PC-3 (cell line): Measurements from ENCODE around the gene CNTFR. TPM values are rescaled to one million over a fixed set of nuclear protein-coding genes. Genes with fewer than 3 reads are reported as not detected.

ENCODE experiments used
- ATAC-seq: fragments of 200-7000 bp; cut with Tn5 transposase; 2 replicates; pipeline ENCODE4 v1.9.1; 2020; ENCODE audit warnings: mild to moderate bottlenecking, moderate library complexity
- BruUV-seq: library from RNA; stranded (reverse); fragments of 400-500 nt; replicated peaks from 2 replicates; lab custom pipeline; 2021; lab: Mats Ljungman, UMichigan
- CTCF ChIA-PET: fragments of 300-600 bp; sonication (Branson Sonifier 250); formaldehyde crosslinking; loops from one replicate; lab custom pipeline; 2022; ENCODE audit warnings: antibody characterized with exemption; lab: Charles Lee
- POLR2A ChIA-PET: fragments of 300-600 bp; sonication (Branson Sonifier 250); formaldehyde crosslinking; loops from one replicate; lab custom pipeline; 2022; ENCODE audit warnings: antibody characterized with exemption; ENCODE audit not compliant: unreplicated experiment; lab: Charles Lee
- DNase-seq: peaks from one replicate; pipeline ENCODE4 v3.0.0-alpha.2; 2015
- H2AFZ ChIP-seq: fragments of 300-600 bp; sonication (generic); 2 replicates; pipeline ENCODE4 v1.6.0; 2016; ENCODE audit warnings: antibody characterized with exemption, low read length
- H3F3A ChIP-seq: fragments of 300-600 bp; sonication (generic); one replicate; pipeline ENCODE4 v1.6.0; 2017; ENCODE audit warnings: antibody characterized with exemption, low read length, control low read depth, mild to moderate bottlenecking; ENCODE audit not compliant: unreplicated experiment
- H3K27ac ChIP-seq: fragments of 300-600 bp; sonication (generic); 2 replicates; pipeline ENCODE4 v1.5.1; 2016; ENCODE audit warnings: mild to moderate bottlenecking, low read length
- H3K27me3 ChIP-seq: fragments of 300-600 bp; sonication (generic); 2 replicates; pipeline ENCODE4 v1.6.1; 2016; ENCODE audit warnings: low read length, mixed read lengths
- H3K36me3 ChIP-seq: fragments of 300-600 bp; sonication (generic); 2 replicates; pipeline ENCODE4 v1.6.1; 2016; ENCODE audit warnings: low read depth, mixed run types, low read length, mixed read lengths
- H3K4me1 ChIP-seq: fragments of 300-600 bp; sonication (generic); 2 replicates; pipeline ENCODE4 v1.5.1; 2016; ENCODE audit warnings: low read length; ENCODE audit not compliant: insufficient read depth
- H3K4me2 ChIP-seq: fragments of 300-600 bp; sonication (generic); 2 replicates; pipeline ENCODE4 v1.6.0; 2016; ENCODE audit warnings: low read length
- H3K4me3 ChIP-seq: fragments of 300-600 bp; sonication (generic); 2 replicates; pipeline ENCODE4 v1.5.1; 2016; ENCODE audit warnings: mild to moderate bottlenecking, low read length, mixed read lengths
- H3K79me2 ChIP-seq: fragments of 300-600 bp; sonication (generic); 2 replicates; pipeline ENCODE4 v1.6.1; 2017; ENCODE audit warnings: low read length, mixed read lengths
- H3K9ac ChIP-seq: fragments of 300-600 bp; sonication (generic); 2 replicates; pipeline ENCODE4 v1.6.0; 2016; ENCODE audit warnings: mild to moderate bottlenecking, low read length
- H3K9me2 ChIP-seq: fragments of 300-600 bp; sonication (generic); replicated peaks from 2 replicates; pipeline ENCODE4 v1.6.1; 2016; ENCODE audit warnings: mixed run types, low read length, mixed read lengths
- H3K9me3 ChIP-seq: fragments of 300-600 bp; sonication (generic); 2 replicates; pipeline ENCODE4 v1.6.1; 2016; ENCODE audit warnings: low read length, mixed read lengths
- H4K20me1 ChIP-seq: fragments of 300-600 bp; sonication (generic); 2 replicates; pipeline ENCODE4 v1.6.1; 2016; ENCODE audit warnings: low read length, mixed read lengths
- CTCF ChIP-seq: fragments of 300-600 bp; sonication (generic); conservative IDR thresholded peaks from 2 replicates; pipeline ENCODE4 v1.5.1; 2017; ENCODE audit warnings: antibody characterized with exemption, low read depth, mild to moderate bottlenecking, low read length
- EZH2 ChIP-seq: fragments of 300-600 bp; sonication (generic); IDR thresholded peaks from one replicate; pipeline ENCODE4 v1.6.1; 2017; ENCODE audit warnings: antibody characterized with exemption, mild to moderate bottlenecking, low read length; ENCODE audit not compliant: unreplicated experiment
- EZH2phosphoT487 ChIP-seq: fragments of 300-600 bp; sonication (generic); IDR thresholded peaks from 2 replicates; pipeline ENCODE4 v1.6.1; 2018; ENCODE audit warnings: mild to moderate bottlenecking, antibody characterized with exemption, low read length, borderline replicate concordance
- intact Hi-C: fragments of 100-400 bp; cut with micrococcal nuclease; formaldehyde crosslinking; loops from 2 replicates; pipeline ENCODE4 v1.9.0; 2023
- total RNA-seq: library from RNA; depleted of rRNA; stranded (reverse); fragments of >200 nt; gene quantifications from 2 replicates; pipeline ENCODE4 v1.2.3, GENCODE V29; 2014

The CNTFR gene
- total RNA-seq, 1 experiment from 2014 or later, result not detected

- Histone ChIP-seq H3K27ac (no peak overlapping the region), H3K9ac (no peak overlapping the region), H3K27me3 (peaks cover 14% of the 10 kb centered on the region), H4K20me1 (no peaks in the 10 kb centered on the region), H3K79me2 (no peaks in the 10 kb centered on the region), H3K9me2 (no peaks in the 10 kb centered on the region), H3F3A (no peaks in the 10 kb centered on the region), H3K4me1 (no peaks in the 10 kb centered on the region; the same call in 1 of the 2 replicates), H3K36me3 (no peaks in the 10 kb centered on the region), H2AFZ (peak overlapping the region; percentile 61), H3K9me3 (no peaks in the 10 kb centered on the region), H3K4me2 (peak overlapping the region; percentile 81), H3K4me3 (peak overlapping the region; percentile 56)
- ATAC-seq (no peak), DNase-seq (no peak)
- BruUV-seq, result no TSS peak
- ChIA-PET CTCF (no interaction called here), POLR2A (interaction anchor here (0.7 kb wide), 1 partner anchor 10 kb away, joined by 5 read pairs; no protein-coding TSS in a partner anchor)
- TF ChIP-seq EZH2phosphoT487, result no peak
- intact Hi-C loops, result no loop called here
These were observed 38.5 kb upstream of the CNTFR start for GRCh38 chr9:34627716-34628655.

- H2AFZ ChIP-seq, result no peak overlapping the region
- no peaks in the 10 kb centered on the region for H3K9me3 ChIP-seq
- no peaks in the 10 kb centered on the region for H3K79me2 ChIP-seq
- POLR2A ChIA-PET, result interaction anchor here (0.8 kb wide), 1 partner anchor 411 kb away, joined by 7 read pairs; no protein-coding TSS in a partner anchor
- H3K36me3 ChIP-seq, result no peaks in the 10 kb centered on the region
- H3K4me2 ChIP-seq, result no peak overlapping the region
- no peaks in the 10 kb centered on the region for H4K20me1 ChIP-seq
- H3K4me3 ChIP-seq, result no peak overlapping the region
- CTCF ChIA-PET, result no interaction called here
- intact Hi-C loops, result no loop called here
- BruUV-seq, result no TSS peak
- no peak for DNase-seq
- H3K9ac ChIP-seq, result no peak overlapping the region
- no peak for TF ChIP-seq EZH2phosphoT487
- no peak for TF ChIP-seq EZH2
- no peak for TF ChIP-seq CTCF
- ATAC-seq, result no peak
- H3F3A ChIP-seq, result no peaks in the 10 kb centered on the region
- no peak overlapping the region for H3K27ac ChIP-seq
- H3K27me3 ChIP-seq, result peaks cover 14% of the 10 kb centered on the region
- H3K4me1 ChIP-seq, result no peaks in the 10 kb centered on the region; the same call in 1 of the 2 replicates
- H3K9me2 ChIP-seq, result no peaks in the 10 kb centered on the region
These were observed 35.6 kb upstream of the CNTFR start for GRCh38 chr9:34625186-34625486.

- no peak overlapping the region for H3K9ac ChIP-seq
- no TSS peak for BruUV-seq
- no peaks in the 10 kb centered on the region for H3K36me3 ChIP-seq
- no peaks in the 10 kb centered on the region for H3K9me2 ChIP-seq
- intact Hi-C loops, result no loop called here
- H3K27me3 ChIP-seq, result peaks cover 13% of the 10 kb centered on the region
- CTCF ChIA-PET, result no interaction called here
- no peaks in the 10 kb centered on the region for H3K9me3 ChIP-seq
- H2AFZ ChIP-seq, result no peak overlapping the region
- H3K79me2 ChIP-seq, result peaks cover 5% of the 10 kb centered on the region
- H3K4me3 ChIP-seq, result no peak overlapping the region
- POLR2A ChIA-PET, result interaction anchor here (0.8 kb wide), 1 partner anchor 411 kb away, joined by 7 read pairs; no protein-coding TSS in a partner anchor
- TF ChIP-seq EZH2 (no peak), EZH2phosphoT487 (no peak), CTCF (no peak)
- H3K4me1 ChIP-seq, result peaks cover 1% of the 10 kb centered on the region; the same call in 1 of the 2 replicates
- no peak overlapping the region for H3K4me2 ChIP-seq
- no peaks in the 10 kb centered on the region for H3F3A ChIP-seq
- H3K27ac ChIP-seq, result no peak overlapping the region
- ATAC-seq (no peak), DNase-seq (no peak)
- H4K20me1 ChIP-seq, result no peaks in the 10 kb centered on the region
These were observed 35.1 kb upstream of the CNTFR start for GRCh38 chr9:34624475-34625185.
